Sigmoid colon (tissue), 4 donors: ENCODE measurements around the gene SUPT6H.
"Not testable (repeated sequence)": the region's sequence is repeated elsewhere in the genome, so short reads cannot be mapped to it uniquely, and the experiment has no call there.

Experiments used
- POLR2A ChIP-seq, 2 donors: fragments of 450-650 bp; IDR thresholded peaks; one replicate each; pipeline ENCODE4 v1.6.1; 2016; ENCODE audit warnings: antibody characterized with exemption in 2 of 2, mild to moderate bottlenecking in 2 of 2, moderate library complexity in 2 of 2
- POLR2AphosphoS5 ChIP-seq, 4 donors: sonication (generic); formaldehyde crosslinking; IDR thresholded peaks; one replicate each; pipeline ENCODE4 v1.6.1; 2017; ENCODE audit warnings: antibody characterized with exemption in 4 of 4
- TF ChIP-seq, protein P1 (sequence below), 4 experiments: fragments of 450-650 bp in 3 of 4; fragments of 200-600 bp in 1 of 4; IDR thresholded peaks; one replicate each; pipeline ENCODE4 v1.5.1; 2016 to 2019; ENCODE audit warnings: antibody characterized with exemption in 4 of 4, mild to moderate bottlenecking in 3 of 4, moderate library complexity in 2 of 4

DNA sequence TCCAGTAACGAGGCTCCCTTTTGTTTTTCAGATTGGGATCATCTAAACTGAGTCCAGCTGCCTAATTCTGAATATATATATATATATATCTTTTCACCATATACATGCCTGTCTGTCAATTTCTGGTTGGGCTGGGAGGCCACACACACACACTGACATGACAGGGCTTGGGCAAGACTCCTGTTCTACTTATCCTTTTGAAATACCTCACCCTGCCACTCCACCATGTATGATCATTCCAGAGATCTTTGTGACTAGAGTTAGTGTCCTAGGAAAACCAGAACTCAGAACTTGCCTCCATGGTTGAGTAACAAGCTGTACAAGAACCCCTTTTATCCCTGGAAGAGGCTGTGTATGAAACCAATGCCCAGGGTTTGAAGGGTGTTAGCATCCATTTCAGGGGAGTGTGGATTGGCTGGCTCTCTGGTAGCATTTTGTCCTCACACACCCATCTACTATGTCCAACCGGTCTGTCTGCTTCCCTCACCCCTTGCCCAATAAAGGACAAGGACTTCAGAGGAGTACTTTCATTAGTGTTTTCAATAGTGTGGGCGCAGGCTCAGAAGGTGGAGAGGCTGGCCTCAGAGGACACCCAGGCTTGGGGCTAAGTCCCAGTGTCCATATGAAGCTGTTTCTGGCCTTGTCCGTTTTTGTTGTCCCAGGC, 62.0 kb downstream of the SUPT6H start:
- not testable (repeated sequence) for TF ChIP-seq POLR2A, POLR2AphosphoS5 (IDR thresholded peaks at IDR 0.05)
- TF ChIP-seq, protein P1, sequence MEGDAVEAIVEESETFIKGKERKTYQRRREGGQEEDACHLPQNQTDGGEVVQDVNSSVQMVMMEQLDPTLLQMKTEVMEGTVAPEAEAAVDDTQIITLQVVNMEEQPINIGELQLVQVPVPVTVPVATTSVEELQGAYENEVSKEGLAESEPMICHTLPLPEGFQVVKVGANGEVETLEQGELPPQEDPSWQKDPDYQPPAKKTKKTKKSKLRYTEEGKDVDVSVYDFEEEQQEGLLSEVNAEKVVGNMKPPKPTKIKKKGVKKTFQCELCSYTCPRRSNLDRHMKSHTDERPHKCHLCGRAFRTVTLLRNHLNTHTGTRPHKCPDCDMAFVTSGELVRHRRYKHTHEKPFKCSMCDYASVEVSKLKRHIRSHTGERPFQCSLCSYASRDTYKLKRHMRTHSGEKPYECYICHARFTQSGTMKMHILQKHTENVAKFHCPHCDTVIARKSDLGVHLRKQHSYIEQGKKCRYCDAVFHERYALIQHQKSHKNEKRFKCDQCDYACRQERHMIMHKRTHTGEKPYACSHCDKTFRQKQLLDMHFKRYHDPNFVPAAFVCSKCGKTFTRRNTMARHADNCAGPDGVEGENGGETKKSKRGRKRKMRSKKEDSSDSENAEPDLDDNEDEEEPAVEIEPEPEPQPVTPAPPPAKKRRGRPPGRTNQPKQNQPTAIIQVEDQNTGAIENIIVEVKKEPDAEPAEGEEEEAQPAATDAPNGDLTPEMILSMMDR (IDR thresholded peaks at IDR 0.05), result not testable (repeated sequence)
